Transverse colon (tissue), 4 donors: ENCODE data around the gene LTA4H.

ENCODE experiments used
- EP300 ChIP-seq: sonication (generic); formaldehyde crosslinking; IDR thresholded peaks from one replicate; pipeline ENCODE4 v1.6.1; 2017; ENCODE audit warnings: antibody characterized with exemption, low read depth
- POLR2A ChIP-seq: fragments of 450-650 bp; IDR thresholded peaks from one replicate; pipeline ENCODE4 v1.6.1; 2016; ENCODE audit warnings: antibody characterized with exemption, mild to moderate bottlenecking, moderate library complexity
- POLR2AphosphoS5 ChIP-seq, 3 donors: sonication (generic); formaldehyde crosslinking; IDR thresholded peaks; one replicate each; pipeline ENCODE4 v1.6.1; 2016; ENCODE audit warnings: antibody characterized with exemption in 3 of 3
- TF ChIP-seq, protein P1 (sequence below), 5 experiments: fragments of 200-600 bp in 3 of 5; fragments of 450-650 bp in 2 of 5; sonication (generic) in 3 of 5; IDR thresholded peaks; 1 replicate in 2 of 5; 2 replicates in 3 of 5; pipeline ENCODE4 v1.5.1; 2016 to 2017; ENCODE audit warnings: antibody characterized with exemption in 5 of 5, inconsistent platforms in 3 of 5, mild to moderate bottlenecking in 2 of 5, moderate library complexity in 1 of 5

DNA sequence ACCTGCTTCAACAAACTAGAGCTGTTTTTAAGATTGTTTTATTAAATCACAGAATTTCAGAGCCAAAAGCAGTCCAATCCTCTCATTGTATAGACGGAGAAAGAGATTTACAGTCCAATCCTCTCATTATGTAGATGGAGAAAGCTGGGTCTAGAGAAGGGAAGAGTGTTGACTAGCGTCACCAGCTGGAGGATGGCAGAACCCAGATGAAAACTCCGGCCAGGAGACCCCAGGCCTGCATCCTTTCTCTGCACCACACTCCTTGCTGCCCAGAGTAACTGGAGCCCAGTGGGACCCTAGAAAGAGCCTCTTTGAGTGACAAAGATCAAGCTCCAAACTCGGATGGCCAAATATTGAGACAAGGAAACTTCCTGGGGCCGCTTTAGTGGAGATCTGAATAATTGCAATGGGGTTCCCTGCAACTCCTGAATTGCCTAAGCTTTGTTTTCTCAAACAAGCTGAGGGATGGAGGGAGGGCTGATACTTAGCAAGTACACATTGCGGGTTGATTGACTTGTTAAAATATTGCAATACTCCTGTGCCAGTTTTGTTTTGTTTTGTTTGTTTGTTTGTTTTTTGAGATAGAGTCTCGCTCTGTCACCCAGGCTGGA lies 79.7 kb downstream of the LTA4H start:
- TF ChIP-seq, protein P1, sequence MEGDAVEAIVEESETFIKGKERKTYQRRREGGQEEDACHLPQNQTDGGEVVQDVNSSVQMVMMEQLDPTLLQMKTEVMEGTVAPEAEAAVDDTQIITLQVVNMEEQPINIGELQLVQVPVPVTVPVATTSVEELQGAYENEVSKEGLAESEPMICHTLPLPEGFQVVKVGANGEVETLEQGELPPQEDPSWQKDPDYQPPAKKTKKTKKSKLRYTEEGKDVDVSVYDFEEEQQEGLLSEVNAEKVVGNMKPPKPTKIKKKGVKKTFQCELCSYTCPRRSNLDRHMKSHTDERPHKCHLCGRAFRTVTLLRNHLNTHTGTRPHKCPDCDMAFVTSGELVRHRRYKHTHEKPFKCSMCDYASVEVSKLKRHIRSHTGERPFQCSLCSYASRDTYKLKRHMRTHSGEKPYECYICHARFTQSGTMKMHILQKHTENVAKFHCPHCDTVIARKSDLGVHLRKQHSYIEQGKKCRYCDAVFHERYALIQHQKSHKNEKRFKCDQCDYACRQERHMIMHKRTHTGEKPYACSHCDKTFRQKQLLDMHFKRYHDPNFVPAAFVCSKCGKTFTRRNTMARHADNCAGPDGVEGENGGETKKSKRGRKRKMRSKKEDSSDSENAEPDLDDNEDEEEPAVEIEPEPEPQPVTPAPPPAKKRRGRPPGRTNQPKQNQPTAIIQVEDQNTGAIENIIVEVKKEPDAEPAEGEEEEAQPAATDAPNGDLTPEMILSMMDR (IDR thresholded peaks at IDR 0.05): no peak
- TF ChIP-seq POLR2A: no peak
- no peak for TF ChIP-seq EP300
- no peak for TF ChIP-seq POLR2AphosphoS5 (IDR thresholded peaks at IDR 0.05)
